SK-N-SH (cell line): ENCODE results near the gene TSPO2. TPM values are rescaled to one million over a fixed set of nuclear protein-coding genes. Genes with fewer than 3 reads are reported as not detected.

Experiments used
- CTCF ChIA-PET: fragments of 300-600, 350-600 bp; formaldehyde crosslinking; extraction: SDS; loops from one replicate; lab custom pipeline; 2021; lab: Yijun Ruan, JAX
- POLR2A ChIA-PET: fragments of 350-600 bp; sonication (Branson Sonifier 250); formaldehyde crosslinking; extraction: SDS; loops from one replicate; lab custom pipeline; 2020; ENCODE audit warnings: antibody characterized with exemption, inconsistent platforms; lab: Yijun Ruan, JAX
- DNase-seq: peaks from one replicate; pipeline ENCODE4 v3.0.0; 2012
- H2AFZ ChIP-seq: fragments of 200-600 bp; sonication (generic); 2 replicates; pipeline ENCODE4 v1.8.1; 2016; ENCODE audit warnings: antibody characterized with exemption, mild to moderate bottlenecking, low read depth
- H3F3A ChIP-seq: fragments of 200-600 bp; sonication (generic); replicated peaks from 2 replicates; pipeline ENCODE3; 2016; ENCODE audit warnings: antibody characterized with exemption, mild to moderate bottlenecking; ENCODE audit not compliant: insufficient read depth
- H3K27ac ChIP-seq, 2 experiments: fragments of 200-500 bp in 1 of 2; fragments of 200-600 bp in 1 of 2; sonication (Bioruptor generic) in 1 of 2; sonication (generic), shearing (Covaris generic) in 1 of 2; 2 replicates each; pipeline versions ENCODE4 v1.5.1 to v1.6.1; 2014 to 2016; ENCODE audit warnings: low read depth in 2 of 2, inconsistent platforms in 1 of 2, low read length in 1 of 2, mild to moderate bottlenecking in 1 of 2, mixed read lengths in 1 of 2
- H3K27me3 ChIP-seq: fragments of 200-600 bp; sonication (generic), shearing (Covaris generic); 2 replicates; pipeline ENCODE4 v1.6.1; 2016; ENCODE audit warnings: mixed run types; ENCODE audit not compliant: insufficient read depth
- H3K36me3 ChIP-seq, 2 experiments: fragments of 200-500 bp in 1 of 2; fragments of 200-600 bp in 1 of 2; sonication (Bioruptor generic) in 1 of 2; sonication (generic) in 1 of 2; replicated peaks in 1 of 2; 2 replicates each; pipeline versions ENCODE3 to v1.5.1; 2014 to 2016; ENCODE audit warnings: low read length in 1 of 2, mild to moderate bottlenecking in 1 of 2; ENCODE audit not compliant: insufficient read depth in 2 of 2, control insufficient read depth in 1 of 2
- H3K4me1 ChIP-seq, 2 experiments: fragments of 200-500 bp in 1 of 2; fragments of 200-600 bp in 1 of 2; sonication (Bioruptor generic) in 1 of 2; sonication (generic), shearing (Covaris generic) in 1 of 2; 2 replicates each; pipeline versions ENCODE4 v1.5.1 to v1.6.1; 2014 to 2016; ENCODE audit warnings: low read depth in 1 of 2, low read length in 1 of 2, mixed run types in 1 of 2; ENCODE audit not compliant: insufficient read depth in 2 of 2, control insufficient read depth in 1 of 2
- H3K4me2 ChIP-seq: fragments of 200-600 bp; sonication (generic), shearing (Covaris generic); 2 replicates; pipeline ENCODE4 v1.6.1; 2017; ENCODE audit warnings: mixed run types
- H3K4me3 ChIP-seq, 2 experiments: fragments of 200-500 bp in 1 of 2; fragments of 200-600 bp in 1 of 2; sonication (Bioruptor generic) in 1 of 2; sonication (generic), shearing (Covaris generic) in 1 of 2; 2 replicates each; pipeline versions ENCODE4 v1.5.1 to v1.8.1; 2014 to 2016; ENCODE audit warnings: low read depth in 2 of 2, inconsistent platforms in 1 of 2, low read length in 1 of 2, mild to moderate bottlenecking in 1 of 2, mixed read lengths in 1 of 2, moderate library complexity in 1 of 2
- H3K79me2 ChIP-seq: fragments of 200-600 bp; sonication (generic); 2 replicates; pipeline ENCODE4 v1.8.1; 2017; ENCODE audit warnings: mild to moderate bottlenecking; ENCODE audit not compliant: insufficient read depth
- H3K9ac ChIP-seq: fragments of 200-600 bp; sonication (generic); 2 replicates; pipeline ENCODE4 v1.6.1; 2017; ENCODE audit warnings: mixed run types
- H3K9me2 ChIP-seq: fragments of 200-600 bp; sonication (generic); 2 replicates; pipeline ENCODE4 v1.6.1; 2017; ENCODE audit warnings: mixed run types
- H3K9me3 ChIP-seq: fragments of 200-600 bp; sonication (generic); 2 replicates; pipeline ENCODE4 v1.6.1; 2017; ENCODE audit warnings: mixed run types, mild to moderate bottlenecking, moderate library complexity
- H4K20me1 ChIP-seq: fragments of 200-600 bp; sonication (generic); 2 replicates; pipeline ENCODE4 v1.6.1; 2017; ENCODE audit warnings: mild to moderate bottlenecking, mixed run types; ENCODE audit not compliant: insufficient read depth
- CTCF ChIP-seq: fragments of 200-600 bp; sonication (generic); IDR thresholded peaks from 2 replicates; pipeline ENCODE4 v1.6.1; 2017; ENCODE audit warnings: antibody characterized with exemption, mild to moderate bottlenecking, moderate library complexity
- ELF1 ChIP-seq: IDR thresholded peaks from 2 replicates; pipeline ENCODE4 v1.4.0; 2012
- EZH2phosphoT487 ChIP-seq: fragments of 200-600 bp; sonication (generic); IDR thresholded peaks from 2 replicates; pipeline ENCODE4 v1.6.1; 2017; ENCODE audit warnings: low read depth, mixed run types, mild to moderate bottlenecking, antibody characterized with exemption, moderate library complexity, borderline replicate concordance
- GABPA ChIP-seq: IDR thresholded peaks from 2 replicates; pipeline ENCODE4 v1.4.0; 2012; ENCODE audit warnings: low read depth, mild to moderate bottlenecking
- NRF1 ChIP-seq: IDR thresholded peaks from 2 replicates; pipeline ENCODE4 v1.6.1; 2012; ENCODE audit warnings: low read depth, mild to moderate bottlenecking, low read length
- REST ChIP-seq: IDR thresholded peaks from 2 replicates; pipeline ENCODE4 v1.6.1; 2012; ENCODE audit warnings: mild to moderate bottlenecking, low read depth, low read length, moderate library complexity
- RFX5 ChIP-seq: IDR thresholded peaks from 2 replicates; pipeline ENCODE4 v1.6.1; 2012; ENCODE audit warnings: mild to moderate bottlenecking, improper control_type of control experiment, low read length
- TAF1 ChIP-seq: IDR thresholded peaks from 2 replicates; pipeline ENCODE4 v1.6.1; 2012; ENCODE audit warnings: low read depth, mild to moderate bottlenecking, low read length, moderate library complexity, borderline replicate concordance
- TEAD4 ChIP-seq: IDR thresholded peaks from 2 replicates; pipeline ENCODE4 v1.4.0; 2012; ENCODE audit warnings: mild to moderate bottlenecking, borderline replicate concordance; ENCODE audit not compliant: insufficient read depth
- WGBS: methylation state at CpG from one replicate; pipeline ENCODE4 v1.1.6; 2017; ENCODE audit warnings: low lambda C conversion rate; 5-methylcytosine and 5-hydroxymethylcytosine counted together
- polyA plus RNA-seq, 3 experiments: library from polyadenylated mRNA; depleted of rRNA; stranded (reverse); fragments of >200 nt; gene quantifications; 2 replicates each; pipeline ENCODE4 v1.2.3, GENCODE V29; 2012
- TF ChIP-seq, protein P1 (sequence below): IDR thresholded peaks from 2 replicates; pipeline ENCODE4 v1.4.0; 2012; ENCODE audit warnings: low read depth
- TF ChIP-seq, protein P2 (sequence below): IDR thresholded peaks from 2 replicates; pipeline ENCODE4 v1.4.0; 2012; ENCODE audit warnings: low read depth, borderline replicate concordance

The TSPO2 gene
- polyA plus RNA-seq, 1 of the 3 experiments (the other 2 are of a cell fraction): not detected

GRCh38 chr6:41051873-41052272, 9.6 kb downstream of the TSPO2 start:
- Histone ChIP-seq H3K9me2 (no peaks in the 10 kb centered on the region), H3K36me3 (no peaks in the 10 kb centered on the region), H3K27me3 (no peaks in the 10 kb centered on the region), H3K4me3 (no peak overlapping the region), H3K4me2 (no peak overlapping the region), H3K27ac (no peak overlapping the region), H3K9ac (no peak overlapping the region)
- POLR2A ChIA-PET: no interaction called here
- no peak for DNase-seq
- TF ChIP-seq EZH2phosphoT487 (no peak), TAF1 (no peak), RFX5 (no peak)
- TF ChIP-seq, protein P1, sequence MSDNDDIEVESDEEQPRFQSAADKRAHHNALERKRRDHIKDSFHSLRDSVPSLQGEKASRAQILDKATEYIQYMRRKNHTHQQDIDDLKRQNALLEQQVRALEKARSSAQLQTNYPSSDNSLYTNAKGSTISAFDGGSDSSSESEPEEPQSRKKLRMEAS: no peak
- TF ChIP-seq, protein P2, sequence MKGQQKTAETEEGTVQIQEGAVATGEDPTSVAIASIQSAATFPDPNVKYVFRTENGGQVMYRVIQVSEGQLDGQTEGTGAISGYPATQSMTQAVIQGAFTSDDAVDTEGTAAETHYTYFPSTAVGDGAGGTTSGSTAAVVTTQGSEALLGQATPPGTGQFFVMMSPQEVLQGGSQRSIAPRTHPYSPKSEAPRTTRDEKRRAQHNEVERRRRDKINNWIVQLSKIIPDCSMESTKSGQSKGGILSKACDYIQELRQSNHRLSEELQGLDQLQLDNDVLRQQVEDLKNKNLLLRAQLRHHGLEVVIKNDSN: no peak
- TF ChIP-seq, all 33 proteins: peak for 0
- H3F3A ChIP-seq: no peaks in the 10 kb centered on the region
- H3K9me3 ChIP-seq: no peaks in the 10 kb centered on the region
- no peaks in the 10 kb centered on the region for H4K20me1 ChIP-seq
- no peak overlapping the region for H2AFZ ChIP-seq
- CTCF ChIA-PET: no interaction called here
- peaks cover 0 to 4% of the 10 kb centered on the region in 2 experiments; a peak in 1 of 4 replicates for H3K4me1 ChIP-seq
- H3K79me2 ChIP-seq: no peaks in the 10 kb centered on the region
- WGBS: 92% methylated on average over 5 of the region's 5 CpGs

DNA sequence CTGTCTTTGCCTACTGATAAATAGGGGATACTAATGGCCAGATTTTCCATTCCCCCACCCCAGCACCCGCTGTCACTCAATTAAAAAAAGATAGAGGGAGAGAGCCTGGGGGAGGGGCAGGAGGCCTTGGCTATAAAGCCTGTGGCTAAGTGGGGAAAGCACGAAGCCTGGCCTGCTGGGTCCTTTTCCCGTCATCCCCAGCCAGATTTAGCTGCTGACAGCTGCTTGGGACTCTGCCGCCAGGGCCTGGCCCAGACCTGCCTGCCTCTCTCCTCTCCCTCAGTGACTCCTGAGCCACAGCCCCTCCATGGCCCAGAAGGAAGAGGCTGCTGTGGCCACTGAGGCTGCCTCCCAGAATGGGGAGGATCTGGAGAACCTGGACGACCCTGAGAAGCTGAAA, 10.8 kb downstream of the TSPO2 start, which contains the start of gene APOBEC2:
APOBEC2 (plus strand) TSS at position 162 of the 400 bp plus-strand sequence; CDS start at position 308, 146 bp downstream.
- Histone ChIP-seq H3K9ac (no peak within 1 kb of the TSS), H4K20me1 (no peaks in the 10 kb centered on the region), H2AFZ (no peak within 1 kb of the TSS), H3K36me3 (no peaks in the 10 kb centered on the region), H3F3A (no peaks in the 10 kb centered on the region), H3K79me2 (no peaks in the 10 kb centered on the region), H3K4me2 (no peak within 1 kb of the TSS), H3K9me3 (no peaks in the 10 kb centered on the region), H3K4me3 (no peak within 1 kb of the TSS), H3K27ac (no peak within 1 kb of the TSS), H3K9me2 (no peaks in the 10 kb centered on the region), H3K4me1 (peaks cover 0 to 4% of the 10 kb centered on the region in 2 experiments; a peak in 1 of 4 replicates), H3K27me3 (no peaks in the 10 kb centered on the region)
- TF ChIP-seq ELF1 (no peak), CTCF (no peak), REST (no peak), GABPA (no peak), NRF1 (no peak), TEAD4 (no peak)
- TF ChIP-seq, protein P2: no peak
- DNase-seq: no peak
- POLR2A ChIA-PET: no interaction called here
- CTCF ChIA-PET: interaction anchor here (0.8 to 3.9 kb wide), 5 partner anchors 10 to 25 kb away, joined by 3 to 20 read pairs (median 4); partner anchors contain the start of gene UNC5CL
- 54% methylated on average over 4 of the region's 5 CpGs for WGBS
